Ishikawa (cell line): ENCODE results near the gene GIPC1.

Experiments
- EP300 ChIP-seq: IDR thresholded peaks from 2 replicates; pipeline ENCODE4 v1.6.1; 2012; ENCODE audit warnings: borderline replicate concordance
- TAF1 ChIP-seq: IDR thresholded peaks from 2 replicates; pipeline ENCODE4 v1.6.1; 2012; ENCODE audit warnings: low read depth, mild to moderate bottlenecking
- YY1 ChIP-seq: IDR thresholded peaks from 2 replicates; pipeline ENCODE4 v1.6.1; 2012; ENCODE audit warnings: low read depth
- TF ChIP-seq, protein P1 (sequence below): IDR thresholded peaks from 2 replicates; pipeline ENCODE4 v1.6.1; 2012

DNA sequence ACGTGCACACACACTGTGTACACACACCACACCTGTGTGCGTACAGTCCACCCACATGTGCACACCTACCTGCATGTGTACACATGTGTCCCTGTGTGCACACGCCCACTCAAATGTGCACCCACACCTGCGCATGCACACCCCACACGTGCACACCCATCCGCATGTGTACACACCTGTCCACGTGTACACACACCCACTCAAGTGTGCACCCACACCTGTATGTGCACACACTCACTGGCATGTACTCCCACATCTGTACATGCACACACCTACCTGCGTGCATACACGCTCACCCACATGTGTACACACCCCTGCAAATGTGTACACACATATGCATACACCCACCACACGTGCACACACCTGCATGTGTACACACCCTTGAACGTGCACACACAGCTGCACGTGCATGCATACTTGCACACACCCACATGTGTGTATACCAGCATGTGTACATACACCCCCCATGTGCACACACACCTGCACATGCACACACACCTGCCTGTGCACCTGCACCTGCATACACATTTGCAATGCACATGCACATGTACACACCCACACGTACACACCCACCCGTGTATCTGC, 52.2 kb downstream of the GIPC1 start:
- TF ChIP-seq YY1 (no peak), TAF1 (no peak), EP300 (no peak)
- TF ChIP-seq, protein P1, sequence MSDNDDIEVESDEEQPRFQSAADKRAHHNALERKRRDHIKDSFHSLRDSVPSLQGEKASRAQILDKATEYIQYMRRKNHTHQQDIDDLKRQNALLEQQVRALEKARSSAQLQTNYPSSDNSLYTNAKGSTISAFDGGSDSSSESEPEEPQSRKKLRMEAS = no peak
